ENCODE data around the gene SLC16A2.

- TF ChIP-seq CTCF (conservative IDR thresholded peaks at IDR 0.05; ENCODE audit: low read length) (no peak), EZH2phosphoT487 (IDR thresholded peaks at IDR 0.05; ENCODE audit: borderline replicate concordance) (no peak)
Measured at GRCh38 chrX:74445099-74445498, 23.8 kb downstream of the SLC16A2 start.

Measured in Loucy (cell line).